ENCODE measurements around the gene WNT4. TPM values are rescaled to one million over a fixed set of nuclear protein-coding genes. Genes with fewer than 3 reads are reported as not detected.

WNT4 gene
- total and polyA plus RNA-seq, 2 experiments from 2014 or later = 0.05 to 0.32 TPM

DNA sequence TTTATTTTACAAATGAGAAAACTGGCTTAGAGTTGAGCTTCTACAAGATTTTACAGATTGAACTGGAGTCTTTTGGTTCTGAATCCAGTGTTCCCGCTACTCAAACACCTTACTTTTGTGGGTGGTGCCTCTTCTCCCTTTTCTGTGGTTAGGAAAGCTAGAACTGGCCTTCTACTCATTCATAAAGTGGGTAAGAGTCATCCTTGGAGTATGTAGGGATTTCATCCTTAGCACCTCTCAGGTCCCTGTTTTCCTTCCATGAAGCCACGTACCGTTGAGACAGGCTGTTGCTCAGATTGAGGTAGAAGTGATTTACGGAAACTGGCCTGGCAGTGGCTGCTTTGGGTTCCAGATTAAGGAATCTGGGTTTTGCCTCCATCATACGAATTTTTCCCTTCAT is 35.8 kb downstream of the WNT4 start:
- in situ Hi-C loops (cut with MboI) = no loop called here
- peaks cover 100% of the 10 kb centered on the region for H3K79me2 ChIP-seq (ENCODE audit: insufficient read depth)
- DNase-seq = peak; percentile 48

DNA sequence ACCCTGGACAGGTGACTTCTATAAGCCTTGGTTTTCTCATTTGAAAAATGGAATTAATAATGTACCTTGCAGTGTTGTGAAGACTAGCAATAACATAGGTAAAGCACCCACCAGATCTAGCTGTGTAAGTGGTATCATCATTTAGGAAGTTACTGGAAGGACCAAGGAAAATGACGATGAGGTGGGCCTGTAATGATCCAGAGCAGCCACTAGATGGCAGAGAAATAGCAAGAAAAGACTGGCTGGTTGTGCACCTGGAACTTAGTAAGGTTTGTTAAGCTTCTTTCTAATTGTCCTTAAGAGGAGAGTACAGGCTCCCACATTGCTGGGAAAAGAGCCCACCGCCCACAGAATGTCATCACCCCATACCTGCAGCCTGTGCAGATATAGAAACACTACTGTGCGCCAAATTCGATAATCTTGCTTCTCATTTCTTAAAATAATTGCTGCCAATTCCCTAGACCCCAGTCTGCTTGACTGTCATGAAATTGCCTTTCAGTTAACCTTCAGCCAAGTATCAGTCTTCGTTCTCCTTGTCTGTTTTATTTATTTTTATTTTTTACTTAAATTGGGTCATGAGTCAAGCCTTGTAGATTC is 37.2 kb downstream of the WNT4 start:
- peaks cover 100% of the 10 kb centered on the region for H3K79me2 ChIP-seq (ENCODE audit: insufficient read depth)
- TF ChIP-seq EZH2 (IDR thresholded peaks at IDR 0.05; ENCODE audit: insufficient read depth, poor library complexity, severe bottlenecking) (no peak), EZH2phosphoT487 (IDR thresholded peaks at IDR 0.05; ENCODE audit: insufficient read depth, low read depth) (no peak)
- no peak overlapping the region for H3K9ac ChIP-seq
- no peak overlapping the region for H3K4me3 ChIP-seq
- H3K27me3 ChIP-seq (replicated peaks; ENCODE audit: insufficient read depth) = no peaks in the 10 kb centered on the region
- DNase-seq = peak; percentile 75
- H3K4me1 ChIP-seq (ENCODE audit: insufficient read depth) = 0 out of 2 replicates have a peak, but pooled peaks cover 4% of the 10 kb centered on the region
- H3K36me3 ChIP-seq (ENCODE audit: low read depth) = peaks cover 11% of the 10 kb centered on the region; the same call in 1 of the 2 replicates
- H2AFZ ChIP-seq = no peak overlapping the region
- H3K9me3 ChIP-seq (ENCODE audit: low read depth) = no peaks in the 10 kb centered on the region
- H3K9me2 ChIP-seq (ENCODE audit: insufficient read depth) = no peaks in the 10 kb centered on the region
- 60 to 67% methylated on average over 5 of the region's 5 CpGs for WGBS, 2 experiments (ENCODE audit: low coverage in 1 of 2, low lambda C conversion rate in 2 of 2, missing lambda C conversion rate in 2 of 2)
- H3F3A ChIP-seq (ENCODE audit: insufficient read depth) = peaks cover 33% of the 10 kb centered on the region
- in situ Hi-C loops (cut with MboI) = no loop called here
- H3K27ac ChIP-seq = no peak overlapping the region
- H4K20me1 ChIP-seq (ENCODE audit: insufficient read depth) = peaks cover 17% of the 10 kb centered on the region; the same call in 1 of the 2 replicates
- no peak overlapping the region for H3K4me2 ChIP-seq (ENCODE audit: unreplicated experiment)

More for the DNA sequence above, 35.8 kb downstream of the WNT4 start:
- no peak overlapping the region for H3K4me3 ChIP-seq
- H3K36me3 ChIP-seq (ENCODE audit: low read depth) = 0 out of 2 replicates have a peak, but pooled peaks cover 11% of the 10 kb centered on the region
- peaks cover 4% of the 10 kb centered on the region; the same call in 1 of the 2 replicates for H3K4me1 ChIP-seq (ENCODE audit: insufficient read depth)
- H3F3A ChIP-seq (ENCODE audit: insufficient read depth) = peaks cover 27% of the 10 kb centered on the region
- H3K9ac ChIP-seq = no peak overlapping the region
- no peak overlapping the region for H3K4me2 ChIP-seq (ENCODE audit: unreplicated experiment)
- H3K9me2 ChIP-seq (ENCODE audit: insufficient read depth) = no peaks in the 10 kb centered on the region
- no peak for TF ChIP-seq EZH2 (IDR thresholded peaks at IDR 0.05; ENCODE audit: insufficient read depth, poor library complexity, severe bottlenecking)
- TF ChIP-seq EZH2phosphoT487 (IDR thresholded peaks at IDR 0.05; ENCODE audit: insufficient read depth, low read depth) = no peak
- H3K27ac ChIP-seq = no peak overlapping the region
- no peaks in the 10 kb centered on the region for H3K27me3 ChIP-seq (replicated peaks; ENCODE audit: insufficient read depth)
- H3K9me3 ChIP-seq (ENCODE audit: low read depth) = no peaks in the 10 kb centered on the region
- no peak overlapping the region for H2AFZ ChIP-seq
- WGBS, 2 experiments (ENCODE audit: low coverage in 1 of 2, low lambda C conversion rate in 2 of 2, missing lambda C conversion rate in 2 of 2) = 87 to 90% methylated on average over 5 of the region's 5 CpGs
- peaks cover 17% of the 10 kb centered on the region; the same call in 1 of the 2 replicates for H4K20me1 ChIP-seq (ENCODE audit: insufficient read depth)

DNA sequence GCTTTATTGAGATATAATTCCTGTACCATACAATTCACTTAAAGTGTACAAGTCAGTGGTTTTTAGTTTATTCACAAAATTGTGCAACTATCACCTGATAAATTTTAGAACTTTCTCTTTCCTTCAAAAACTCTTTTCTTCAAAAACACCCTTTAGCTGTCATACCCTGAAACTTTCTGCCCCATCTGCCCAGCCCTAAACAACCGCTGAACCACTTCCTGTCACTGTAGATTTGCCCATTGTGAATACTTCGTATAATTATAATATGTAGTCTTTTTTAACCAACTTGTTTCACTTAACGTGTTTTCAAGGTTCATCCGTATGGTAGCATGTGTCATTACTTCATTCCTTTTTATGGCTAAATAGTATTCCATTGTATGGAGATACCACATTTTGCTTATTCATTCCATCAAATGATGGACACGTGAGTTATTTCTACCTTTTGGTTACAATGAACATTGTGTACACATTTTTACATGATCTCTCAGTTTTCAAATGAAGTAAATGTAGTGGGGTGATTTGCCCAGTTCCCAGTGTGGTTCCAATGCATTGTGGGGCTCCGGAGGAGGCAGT is 37.9 kb downstream of the WNT4 start:
- no peaks in the 10 kb centered on the region for H3K27me3 ChIP-seq (replicated peaks; ENCODE audit: insufficient read depth)
- H3K9me2 ChIP-seq (ENCODE audit: insufficient read depth) = no peaks in the 10 kb centered on the region
- H3K36me3 ChIP-seq (ENCODE audit: low read depth) = peaks cover 19% of the 10 kb centered on the region; the same call in 1 of the 2 replicates
- DNase-seq = no peak
- H3K4me3 ChIP-seq = no peak overlapping the region
- no peak overlapping the region for H3K27ac ChIP-seq
- 0 out of 2 replicates have a peak, but pooled peaks cover 4% of the 10 kb centered on the region for H3K4me1 ChIP-seq (ENCODE audit: insufficient read depth)
- H3K79me2 ChIP-seq (ENCODE audit: insufficient read depth) = peaks cover 100% of the 10 kb centered on the region
- in situ Hi-C loops (cut with MboI) = no loop called here
- H3F3A ChIP-seq (ENCODE audit: insufficient read depth) = peaks cover 39% of the 10 kb centered on the region
- no peak overlapping the region for H3K9ac ChIP-seq
- H4K20me1 ChIP-seq (ENCODE audit: insufficient read depth) = peaks cover 17% of the 10 kb centered on the region; the same call in 1 of the 2 replicates
- no peak overlapping the region for H3K4me2 ChIP-seq (ENCODE audit: unreplicated experiment)
- no peak for TF ChIP-seq EZH2 (IDR thresholded peaks at IDR 0.05; ENCODE audit: insufficient read depth, poor library complexity, severe bottlenecking)
- TF ChIP-seq EZH2phosphoT487 (IDR thresholded peaks at IDR 0.05; ENCODE audit: insufficient read depth, low read depth) = no peak
- WGBS, 2 experiments (ENCODE audit: low coverage in 1 of 2, low lambda C conversion rate in 2 of 2, missing lambda C conversion rate in 2 of 2) = 97 to 98% methylated on average over 6 of the region's 6 CpGs
- H2AFZ ChIP-seq = no peak overlapping the region
- H3K9me3 ChIP-seq (ENCODE audit: low read depth) = no peaks in the 10 kb centered on the region

DNA sequence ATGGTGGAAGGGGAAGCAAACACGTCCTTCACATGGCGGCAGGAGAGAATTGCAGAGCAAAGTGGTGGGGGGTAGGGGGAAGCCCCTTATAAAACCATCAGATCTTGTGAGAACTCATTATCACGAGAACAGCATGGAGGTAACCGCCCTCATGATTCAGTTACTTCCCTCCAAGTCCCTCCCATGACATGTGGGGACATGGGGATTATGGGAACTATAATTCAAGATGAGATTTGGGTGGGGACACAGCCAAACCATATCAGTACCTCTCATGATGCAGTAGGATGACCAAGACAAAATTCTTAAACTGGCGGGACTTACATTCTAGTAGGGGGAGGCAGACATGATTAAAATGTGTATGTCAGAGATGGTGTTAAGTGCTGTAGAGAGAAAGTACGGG is 38.8 kb downstream of the WNT4 start:
- in situ Hi-C loops (cut with MboI) = no loop called here
- 79 to 81% methylated on average over 6 of the region's 6 CpGs for WGBS, 2 experiments (ENCODE audit: low coverage in 1 of 2, low lambda C conversion rate in 2 of 2, missing lambda C conversion rate in 2 of 2)
- Histone ChIP-seq H3K27ac (no peak overlapping the region), H3K4me2 (ENCODE audit: unreplicated experiment) (no peak overlapping the region), H3K9ac (no peak overlapping the region), H3K4me1 (ENCODE audit: insufficient read depth) (0 out of 2 replicates have a peak, but pooled peaks cover 4% of the 10 kb centered on the region), H3K79me2 (ENCODE audit: insufficient read depth) (peaks cover 100% of the 10 kb centered on the region), H3K36me3 (ENCODE audit: low read depth) (peaks cover 26% of the 10 kb centered on the region; the same call in 1 of the 2 replicates), H3K4me3 (no peak overlapping the region), H3F3A (ENCODE audit: insufficient read depth) (peaks cover 39% of the 10 kb centered on the region), H3K27me3 (replicated peaks; ENCODE audit: insufficient read depth) (no peaks in the 10 kb centered on the region), H3K9me2 (ENCODE audit: insufficient read depth) (no peaks in the 10 kb centered on the region), H2AFZ (no peak overlapping the region), H3K9me3 (ENCODE audit: low read depth) (no peaks in the 10 kb centered on the region), H4K20me1 (ENCODE audit: insufficient read depth) (peaks cover 21% of the 10 kb centered on the region; the same call in 1 of the 2 replicates)
- DNase-seq = no peak
- no peak for TF ChIP-seq EZH2phosphoT487 (IDR thresholded peaks at IDR 0.05; ENCODE audit: insufficient read depth, low read depth)
- no peak for TF ChIP-seq EZH2 (IDR thresholded peaks at IDR 0.05; ENCODE audit: insufficient read depth, poor library complexity, severe bottlenecking)
